NB4 (cell line): Measurements from ENCODE around the gene CCL27.

Experiments
- DNase-seq: peaks from one replicate; pipeline ENCODE4 v3.0.0; 2010; ENCODE audit warnings: low read depth
- H3K4me3 ChIP-seq: one replicate; pipeline ENCODE4 v1.5.1; 2011; ENCODE audit warnings: mild to moderate bottlenecking, low read depth, low read length, moderate library complexity
- MYC ChIP-seq: IDR thresholded peaks from 2 replicates; pipeline ENCODE4 v1.6.1; 2011; ENCODE audit warnings: low read depth, low read length
- POLR2A ChIP-seq: IDR thresholded peaks from 2 replicates; pipeline ENCODE4 v1.6.1; 2011; ENCODE audit warnings: mild to moderate bottlenecking; ENCODE audit not compliant: insufficient read length; ENCODE audit errors: extremely low read depth
- TF ChIP-seq, protein P1 (sequence below): IDR thresholded peaks from 2 replicates; pipeline ENCODE4 v1.6.1; 2011; ENCODE audit warnings: low read depth, low read length
- TF ChIP-seq, protein P2 (sequence below): IDR thresholded peaks from one replicate; pipeline ENCODE4 v1.5.1; 2012; ENCODE audit warnings: low read depth, low read length

The CCL27 gene

DNA sequence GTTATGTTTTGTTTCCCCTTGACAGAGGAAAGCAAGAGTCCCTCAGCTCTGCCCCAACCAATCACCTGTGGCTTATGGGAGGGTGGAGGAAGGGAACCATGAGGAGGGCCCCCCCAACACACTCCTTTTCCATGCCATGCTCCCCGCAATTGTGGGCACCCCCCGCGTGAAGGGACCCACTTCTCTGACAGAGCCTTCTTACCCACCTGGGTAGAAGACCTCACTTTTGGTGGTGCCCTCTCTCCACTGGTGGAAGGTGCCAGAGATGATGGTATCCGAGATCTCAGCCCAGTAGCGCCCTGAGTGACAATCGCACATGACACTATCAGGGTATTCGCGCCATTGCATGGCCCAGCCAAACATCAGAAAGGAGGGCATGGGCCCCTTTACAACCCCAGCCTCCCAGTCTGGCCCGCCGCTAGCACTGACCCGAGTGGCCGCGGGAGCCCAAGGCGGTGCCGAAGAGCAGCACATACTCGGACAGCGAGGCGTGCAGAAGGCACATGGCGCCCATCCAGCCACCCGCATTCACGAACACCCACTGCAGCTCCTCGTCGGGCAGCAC, 25.6 kb downstream of the CCL27 start:
- H3K4me3 ChIP-seq, result peak overlapping the region; percentile 90
- TF ChIP-seq POLR2A, result no peak
- peak; percentile 92 for TF ChIP-seq MYC
- TF ChIP-seq, protein P1, sequence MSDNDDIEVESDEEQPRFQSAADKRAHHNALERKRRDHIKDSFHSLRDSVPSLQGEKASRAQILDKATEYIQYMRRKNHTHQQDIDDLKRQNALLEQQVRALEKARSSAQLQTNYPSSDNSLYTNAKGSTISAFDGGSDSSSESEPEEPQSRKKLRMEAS, result peak; percentile 95
- peak; percentile 64 for DNase-seq

- peak overlapping the region; percentile 90 for H3K4me3 ChIP-seq
- TF ChIP-seq MYC, result no peak
- TF ChIP-seq, protein P1, result no peak
- TF ChIP-seq, protein P2, sequence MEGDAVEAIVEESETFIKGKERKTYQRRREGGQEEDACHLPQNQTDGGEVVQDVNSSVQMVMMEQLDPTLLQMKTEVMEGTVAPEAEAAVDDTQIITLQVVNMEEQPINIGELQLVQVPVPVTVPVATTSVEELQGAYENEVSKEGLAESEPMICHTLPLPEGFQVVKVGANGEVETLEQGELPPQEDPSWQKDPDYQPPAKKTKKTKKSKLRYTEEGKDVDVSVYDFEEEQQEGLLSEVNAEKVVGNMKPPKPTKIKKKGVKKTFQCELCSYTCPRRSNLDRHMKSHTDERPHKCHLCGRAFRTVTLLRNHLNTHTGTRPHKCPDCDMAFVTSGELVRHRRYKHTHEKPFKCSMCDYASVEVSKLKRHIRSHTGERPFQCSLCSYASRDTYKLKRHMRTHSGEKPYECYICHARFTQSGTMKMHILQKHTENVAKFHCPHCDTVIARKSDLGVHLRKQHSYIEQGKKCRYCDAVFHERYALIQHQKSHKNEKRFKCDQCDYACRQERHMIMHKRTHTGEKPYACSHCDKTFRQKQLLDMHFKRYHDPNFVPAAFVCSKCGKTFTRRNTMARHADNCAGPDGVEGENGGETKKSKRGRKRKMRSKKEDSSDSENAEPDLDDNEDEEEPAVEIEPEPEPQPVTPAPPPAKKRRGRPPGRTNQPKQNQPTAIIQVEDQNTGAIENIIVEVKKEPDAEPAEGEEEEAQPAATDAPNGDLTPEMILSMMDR, result no peak
- TF ChIP-seq POLR2A, result no peak
- no peak for DNase-seq
Measured at GRCh38 chr9:34635556-34635955, 26.9 kb downstream of the CCL27 start.

DNA sequence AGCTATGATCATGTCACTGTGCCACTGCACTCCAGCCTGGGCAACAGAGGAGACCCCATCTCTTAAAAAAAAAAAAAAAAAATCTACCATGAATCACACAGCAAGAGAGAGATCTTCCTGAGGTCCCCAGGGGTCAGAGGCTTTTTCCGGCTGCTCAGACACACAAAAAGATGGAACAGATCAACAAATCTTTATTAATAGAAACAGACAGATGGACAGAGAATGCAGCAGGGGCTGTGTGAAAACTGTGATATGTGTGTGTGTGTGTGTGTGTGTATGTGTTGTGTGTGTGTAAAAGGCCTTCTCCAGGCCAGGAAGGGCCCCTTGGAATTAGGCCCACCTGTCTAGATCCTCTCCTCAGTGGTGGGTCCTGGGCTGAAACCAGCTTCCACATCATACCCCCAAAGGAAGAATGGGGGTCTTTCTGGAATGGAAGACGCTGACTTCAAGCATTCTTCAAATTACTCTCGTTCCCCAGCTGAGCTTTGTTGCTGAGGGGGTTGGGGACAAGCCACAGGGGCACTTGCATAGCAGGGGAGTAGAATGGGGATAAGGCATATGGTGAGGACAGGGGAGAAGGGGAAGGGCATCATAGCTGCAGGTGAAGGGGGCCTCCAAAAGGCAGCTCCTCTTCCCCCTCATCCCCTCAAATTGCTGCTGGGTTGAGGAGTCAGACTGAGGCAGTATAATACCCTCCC, 27.8 kb downstream of the CCL27 start:
- DNase-seq, result no peak
- no peak overlapping the region for H3K4me3 ChIP-seq
- no peak for TF ChIP-seq POLR2A
- no peak for TF ChIP-seq MYC
- TF ChIP-seq, protein P1, result no peak
- TF ChIP-seq, protein P2, result peak; percentile 1

- no peak overlapping the region for H3K4me3 ChIP-seq
- DNase-seq, result peak; percentile 93
- peak; percentile 75 for TF ChIP-seq MYC
- TF ChIP-seq, protein P2, result peak; percentile 99
- TF ChIP-seq POLR2A, result peak; percentile 22
- TF ChIP-seq, protein P1, result peak; percentile 61
Measured at GRCh38 chr9:34633851-34634550, 28.5 kb downstream of the CCL27 start.

DNA sequence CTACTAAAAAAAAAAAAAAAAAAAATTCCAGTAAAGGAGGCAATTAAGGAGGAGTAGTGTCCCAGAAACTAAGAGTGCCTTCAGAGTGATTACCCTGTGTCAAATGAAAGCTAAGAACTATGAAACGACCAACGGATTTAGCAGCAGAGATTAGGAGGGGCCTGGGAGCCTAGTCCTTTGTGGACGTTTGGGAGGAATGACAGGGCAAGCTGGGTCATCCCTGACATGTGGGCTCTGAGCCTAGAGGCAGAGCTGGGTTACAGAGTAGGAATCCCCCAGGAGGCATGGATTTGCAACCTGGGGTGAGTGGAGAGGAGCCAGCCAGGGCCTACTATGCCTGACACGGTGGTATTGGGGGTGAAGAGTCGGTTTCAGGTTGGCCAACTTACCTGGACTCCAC, 29.3 kb downstream of the CCL27 start:
- no peak for DNase-seq
- no peak for TF ChIP-seq MYC
- TF ChIP-seq, protein P2, result no peak
- no peak for TF ChIP-seq POLR2A
- TF ChIP-seq, protein P1, result no peak
- no peak overlapping the region for H3K4me3 ChIP-seq

GRCh38 chr9:34630402-34631154, 31.9 kb downstream of the CCL27 start:
- no peak overlapping the region for H3K4me3 ChIP-seq
- no peak for DNase-seq
- no peak for TF ChIP-seq MYC
- TF ChIP-seq, protein P2, result no peak
- TF ChIP-seq, protein P1, result no peak
- no peak for TF ChIP-seq POLR2A
